DMS79 treated with DMSO at 0.1 percent for 48 hours (cell line): Measurements from ENCODE around the gene MSANTD2.

Experiments
- DNase-seq: peaks from one replicate; lab custom pipeline; 2025; lab: John Stamatoyannopoulos, UW

MSANTD2 gene

GRCh38 chr11:124753624-124754023 lies 46.6 kb downstream of the MSANTD2 start:
- no peak for DNase-seq

GRCh38 chr11:124753205-124753604 lies 47.0 kb downstream of the MSANTD2 start:
- DNase-seq = no peak

- DNase-seq = peak; percentile 7
Measured at GRCh38 chr11:124752471-124753102, 47.6 kb downstream of the MSANTD2 start.

- no peak for DNase-seq
Measured at GRCh38 chr11:124751741-124752470, 48.3 kb downstream of the MSANTD2 start, which contains the start of gene VSIG2. Gene VSIG2 (minus strand): TSS chr11:124752255. CDS start chr11:124752137, 118 bp downstream.

GRCh38 chr11:124751391-124751740 lies 48.8 kb downstream of the MSANTD2 start:
- DNase-seq = no peak

GRCh38 chr11:124749912-124750311 lies 50.3 kb downstream of the MSANTD2 start:
- DNase-seq = no peak

- no peak for DNase-seq
Measured at GRCh38 chr11:124748481-124749343, 51.5 kb downstream of the MSANTD2 start.

GRCh38 chr11:124748100-124748418 lies 52.1 kb downstream of the MSANTD2 start:
- DNase-seq = no peak

- no peak for DNase-seq
Measured at GRCh38 chr11:124747406-124748099, 52.7 kb downstream of the MSANTD2 start.

GRCh38 chr11:124746621-124747243 lies 53.5 kb downstream of the MSANTD2 start:
- DNase-seq = peak; percentile 63

- no peak for DNase-seq
Measured at GRCh38 chr11:124745835-124746620, 54.2 kb downstream of the MSANTD2 start.

GRCh38 chr11:124745270-124745834 lies 54.9 kb downstream of the MSANTD2 start:
- no peak for DNase-seq

- DNase-seq = no peak
Measured at GRCh38 chr11:124743050-124743449, 57.2 kb downstream of the MSANTD2 start.

GRCh38 chr11:124742555-124742954 lies 57.7 kb downstream of the MSANTD2 start:
- no peak for DNase-seq

- DNase-seq = peak; percentile 44
Measured at GRCh38 chr11:124740277-124740882, 59.8 kb downstream of the MSANTD2 start.

- peak; percentile 92 for DNase-seq
Measured at GRCh38 chr11:124739479-124740276, 60.5 kb downstream of the MSANTD2 start, which contains the start of gene NRGN. Gene NRGN (plus strand): TSS chr11:124739942. CDS start chr11:124740085, 143 bp downstream.

GRCh38 chr11:124738713-124739478 lies 61.3 kb downstream of the MSANTD2 start:
- no peak for DNase-seq

GRCh38 chr11:124737638-124738305 lies 62.4 kb downstream of the MSANTD2 start:
- DNase-seq = no peak
